SHP77 (cell line): ENCODE results near the gene LRAT.

Source experiments
- DNase-seq, 2 experiments: peaks; one replicate each; lab custom pipeline; 2025; lab: John Stamatoyannopoulos, UW

Gene LRAT

GRCh38 chr4:154778264-154778663 is 34.5 kb downstream of the LRAT start:
- no peak for DNase-seq

GRCh38 chr4:154779362-154779947 is 35.7 kb downstream of the LRAT start:
- no peak for DNase-seq

DNA sequence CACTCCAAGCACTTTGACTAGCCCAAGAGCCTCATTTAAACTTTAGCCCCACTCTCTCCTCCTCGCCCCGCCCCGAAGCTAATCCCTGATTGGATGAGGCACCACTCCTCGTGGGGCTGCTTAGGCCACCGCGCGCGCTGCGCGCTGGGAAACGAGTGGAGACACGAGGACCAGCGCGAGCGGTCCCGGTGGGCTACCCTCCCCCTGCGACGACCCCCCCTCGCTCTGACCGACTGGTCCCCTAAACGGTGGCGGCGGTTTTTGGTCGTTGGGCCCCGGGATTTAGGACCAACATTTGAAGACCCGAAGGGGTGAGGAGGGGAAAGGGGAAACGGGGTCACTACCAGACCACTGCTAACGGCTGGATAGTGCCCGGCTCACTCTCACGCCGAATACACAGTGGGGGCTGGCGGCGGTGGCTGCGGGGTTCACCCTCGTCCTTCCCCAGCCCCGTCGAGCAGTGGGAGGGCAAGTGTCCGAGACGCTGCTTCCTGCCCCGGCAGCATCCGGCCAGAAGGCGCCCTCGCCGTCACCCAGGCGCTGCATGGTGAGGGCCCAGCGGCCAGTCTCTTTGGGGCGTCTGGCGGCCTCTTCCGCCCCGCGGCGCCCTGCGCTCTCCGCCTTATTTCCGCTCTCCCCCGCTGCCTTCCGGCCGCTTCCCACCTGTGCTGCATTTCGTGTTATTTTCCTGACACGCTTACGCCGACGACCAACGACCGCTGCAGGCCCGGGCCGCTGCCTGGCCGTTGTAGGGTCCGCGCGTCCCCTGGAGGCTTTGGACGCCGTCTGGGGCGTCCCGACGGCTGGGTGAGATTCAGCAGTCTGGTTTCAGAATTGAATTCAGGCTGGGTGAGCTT is 37.6 kb downstream of the LRAT start, which contains the start of gene RBM46:
Gene RBM46, plus strand, starts transcription at position 147 of the 857 bp plus-strand sequence. CDS start 15,481 bp downstream, outside the sequence.
- DNase-seq: no peak

GRCh38 chr4:154781983-154782293 is 38.1 kb downstream of the LRAT start:
- DNase-seq: no peak
